NCI-H2029 (cell line): ENCODE data around the gene TCN2.
A peak's percentile ranks its signal among the peaks of the same experiment; 100 is the strongest.
"Not testable (repeated sequence)": the region's sequence is repeated elsewhere in the genome, so short reads cannot be mapped to it uniquely, and the experiment has no call there.

Experiments used
- DNase-seq: peaks from one replicate; lab custom pipeline; 2025; lab: John Stamatoyannopoulos, UW

Gene TCN2

DNA sequence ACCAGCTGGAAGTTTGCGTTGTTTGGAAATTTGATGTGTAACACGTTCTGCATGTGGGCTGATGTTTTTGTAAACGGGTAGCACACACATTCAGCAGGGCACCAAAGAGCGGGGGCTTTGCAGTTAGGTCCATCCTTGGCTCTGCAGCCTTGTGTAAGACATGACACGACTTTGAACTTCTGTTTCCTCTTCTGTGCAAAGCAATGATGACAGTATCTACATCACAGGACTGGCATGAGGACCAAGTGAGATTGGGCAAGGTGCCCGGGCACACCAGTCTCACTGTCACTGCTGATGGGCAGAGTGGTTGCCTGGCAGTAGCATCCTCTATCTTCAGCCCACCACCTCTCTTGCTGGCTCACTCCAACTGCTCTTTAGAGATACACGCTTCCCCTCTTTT lies 3.3 kb downstream of the TCN2 start:
- DNase-seq: no peak

DNA sequence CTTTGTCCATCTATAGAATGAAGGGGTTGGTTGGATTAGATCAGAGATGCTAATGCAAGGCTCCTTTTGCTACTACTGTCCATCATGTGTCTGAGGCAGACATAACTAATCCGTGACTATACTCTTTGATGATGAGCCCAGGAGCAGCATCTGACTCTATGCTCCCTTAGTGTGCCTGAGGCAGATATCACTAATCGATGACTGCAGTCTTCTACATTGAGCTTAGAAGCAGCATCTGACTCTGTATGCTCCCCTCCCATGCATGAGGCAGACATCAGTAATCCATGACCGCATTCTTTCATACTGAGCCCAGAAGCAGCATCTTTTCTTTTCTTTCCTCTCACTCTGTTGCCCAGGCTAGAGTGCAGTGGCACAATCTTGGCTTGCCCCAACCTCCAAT lies 4.2 kb downstream of the TCN2 start:
- no peak for DNase-seq

DNA sequence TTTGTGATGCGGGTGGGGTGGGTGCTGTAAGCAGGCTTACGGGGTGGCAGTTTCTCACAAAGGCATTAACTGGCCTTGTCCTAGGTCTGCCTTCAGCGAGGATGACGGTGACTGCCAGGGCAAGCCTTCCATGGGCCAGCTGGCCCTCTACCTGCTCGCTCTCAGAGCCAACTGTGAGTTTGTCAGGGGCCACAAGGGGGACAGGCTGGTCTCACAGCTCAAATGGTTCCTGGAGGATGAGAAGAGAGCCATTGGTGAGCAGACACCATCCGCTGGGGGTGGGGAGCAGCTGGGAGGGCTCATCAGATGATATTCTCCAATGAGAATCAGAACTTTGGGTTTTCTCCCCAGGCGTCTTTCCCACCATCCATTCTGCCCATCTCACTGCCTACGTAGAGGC lies 5.8 kb downstream of the TCN2 start:
- no peak for DNase-seq

DNA sequence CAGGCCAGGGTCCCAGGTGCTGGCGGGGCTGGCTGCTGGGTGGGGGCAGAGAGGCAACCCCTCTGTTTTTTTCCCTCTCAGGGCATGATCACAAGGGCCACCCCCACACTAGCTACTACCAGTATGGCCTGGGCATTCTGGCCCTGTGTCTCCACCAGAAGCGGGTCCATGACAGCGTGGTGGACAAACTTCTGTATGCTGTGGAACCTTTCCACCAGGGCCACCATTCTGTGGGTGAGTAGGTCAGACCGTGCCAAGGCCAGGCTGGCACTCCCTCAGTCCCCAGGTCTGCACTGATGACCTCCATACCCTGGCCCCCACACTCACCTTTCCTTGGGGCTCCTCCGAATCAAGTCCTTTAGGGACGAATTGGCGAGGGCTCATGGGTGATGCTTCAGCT lies 7.3 kb downstream of the TCN2 start:
- no peak for DNase-seq

DNA sequence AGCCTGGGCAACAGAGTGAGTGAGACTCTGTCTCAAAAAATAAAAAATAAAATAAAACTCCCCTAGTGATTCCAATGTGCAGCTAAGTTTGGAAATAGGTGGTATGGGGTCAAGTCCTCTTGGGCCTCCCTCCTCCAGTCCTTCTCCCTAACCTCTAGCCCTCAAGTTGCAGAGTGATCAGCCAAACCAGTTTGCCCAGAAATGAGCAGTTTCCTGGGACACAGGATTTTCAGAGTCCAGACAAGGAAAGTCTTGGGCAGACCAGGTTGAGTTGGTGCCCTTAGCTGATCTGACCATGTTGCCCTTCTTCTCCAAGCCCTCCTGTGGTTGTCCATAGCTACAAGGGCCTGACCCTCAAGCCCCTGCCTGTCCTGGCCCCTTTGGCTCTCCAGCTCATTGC lies 7.9 kb downstream of the TCN2 start:
- DNase-seq: no peak

DNA sequence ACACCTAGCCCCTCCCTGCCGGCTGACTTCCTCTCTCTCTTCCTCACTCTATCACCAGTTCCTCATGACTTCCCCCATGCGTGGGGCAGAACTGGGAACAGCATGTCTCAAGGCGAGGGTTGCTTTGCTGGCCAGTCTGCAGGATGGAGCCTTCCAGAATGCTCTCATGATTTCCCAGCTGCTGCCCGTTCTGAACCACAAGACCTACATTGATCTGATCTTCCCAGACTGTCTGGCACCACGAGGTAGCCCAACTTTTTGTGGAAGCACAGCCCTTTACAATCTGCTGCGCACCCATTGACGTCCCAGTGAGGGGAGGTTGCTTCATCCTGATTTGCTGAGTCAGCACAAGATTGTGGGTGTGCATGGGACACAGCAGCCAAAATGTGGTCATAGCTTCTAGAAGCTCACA lies 8.6 kb downstream of the TCN2 start:
- no peak for DNase-seq

DNA sequence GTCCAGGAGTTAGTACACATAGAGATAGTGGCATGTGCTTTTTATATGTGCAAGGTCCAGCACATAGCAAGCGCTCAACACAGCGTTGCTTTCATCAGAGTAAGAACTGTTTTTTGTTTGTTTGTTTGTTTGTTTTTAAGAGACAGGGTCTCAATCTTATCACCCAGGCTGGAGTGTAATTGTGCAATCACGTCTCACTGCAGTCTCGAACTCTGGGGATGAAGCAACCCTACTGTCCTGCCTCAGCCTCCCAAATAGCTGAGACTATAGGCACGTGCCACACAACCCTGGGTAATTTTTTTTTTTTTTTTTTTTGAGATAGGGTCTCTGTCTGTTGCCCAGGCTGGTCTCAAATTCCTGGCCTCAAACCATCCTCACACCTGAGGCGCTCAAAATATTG lies 10.8 kb downstream of the TCN2 start:
- DNase-seq: no peak

DNA sequence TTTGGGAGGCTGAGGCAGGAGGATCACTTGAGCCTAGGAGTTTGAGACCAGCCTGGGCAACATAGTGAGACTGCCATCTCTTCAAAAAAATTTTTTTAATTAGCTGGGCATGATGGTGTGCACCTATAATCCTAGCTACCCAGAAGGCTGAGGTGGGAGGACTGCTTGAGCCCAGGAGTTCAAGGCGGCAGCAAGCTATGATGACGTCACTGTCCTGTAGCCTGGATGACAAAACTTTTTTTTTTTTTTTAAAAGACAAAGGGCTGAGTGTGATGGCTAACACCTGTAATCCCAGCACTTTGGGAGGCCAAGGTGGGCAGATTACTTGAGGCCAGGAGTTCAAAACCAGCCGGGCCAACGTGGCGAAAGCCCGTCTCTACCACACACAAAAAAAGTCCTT lies 12.9 kb downstream of the TCN2 start:
- not testable (repeated sequence) for DNase-seq

DNA sequence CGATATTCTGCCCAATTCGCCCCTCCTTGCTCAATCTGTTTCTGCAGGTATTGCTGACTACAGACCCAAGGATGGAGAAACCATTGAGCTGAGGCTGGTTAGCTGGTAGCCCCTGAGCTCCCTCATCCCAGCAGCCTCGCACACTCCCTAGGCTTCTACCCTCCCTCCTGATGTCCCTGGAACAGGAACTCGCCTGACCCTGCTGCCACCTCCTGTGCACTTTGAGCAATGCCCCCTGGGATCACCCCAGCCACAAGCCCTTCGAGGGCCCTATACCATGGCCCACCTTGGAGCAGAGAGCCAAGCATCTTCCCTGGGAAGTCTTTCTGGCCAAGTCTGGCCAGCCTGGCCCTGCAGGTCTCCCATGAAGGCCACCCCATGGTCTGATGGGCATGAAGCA lies 19.4 kb downstream of the TCN2 start:
- DNase-seq: no peak

DNA sequence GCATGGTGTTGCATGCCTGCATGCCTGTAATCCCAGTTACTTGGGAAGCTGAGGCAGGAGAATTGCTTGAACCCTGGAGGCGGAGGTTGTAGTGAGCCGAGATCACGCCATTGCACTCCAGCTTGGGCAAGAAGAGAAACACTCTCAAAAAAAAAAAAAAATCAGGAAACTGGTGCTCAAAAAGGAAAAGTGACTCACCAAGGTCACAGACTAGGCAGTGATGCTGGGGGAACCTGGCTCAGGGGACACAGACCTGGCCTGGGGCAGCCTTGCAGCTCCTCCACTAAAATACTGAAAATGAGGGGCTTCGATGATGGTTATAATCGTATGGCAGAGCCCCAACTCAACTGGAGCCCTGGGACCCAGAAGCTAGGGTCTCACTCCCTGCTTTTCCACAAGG lies 20.5 kb downstream of the TCN2 start:
- no peak for DNase-seq

DNA sequence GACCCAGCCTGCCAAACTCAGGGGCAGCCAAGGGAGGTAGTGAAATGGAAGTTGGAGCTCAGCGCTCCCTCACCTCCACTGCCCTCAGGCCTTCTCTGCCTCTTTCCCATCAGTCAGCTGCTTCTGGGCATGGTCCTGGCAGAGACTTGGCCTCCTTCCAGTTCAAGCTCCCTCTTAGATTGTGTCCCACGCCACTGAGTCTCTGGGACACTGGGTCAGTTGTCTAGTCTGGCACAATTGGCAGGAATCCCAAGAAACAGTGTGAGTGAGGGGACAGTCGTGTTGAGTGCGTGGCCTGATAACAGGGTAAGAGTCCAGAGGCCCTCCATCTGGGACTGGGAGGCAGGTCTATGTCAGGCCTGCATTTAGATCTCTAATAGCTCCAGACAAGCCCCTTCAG lies 21.5 kb downstream of the TCN2 start:
- DNase-seq: peak; percentile 1

DNA sequence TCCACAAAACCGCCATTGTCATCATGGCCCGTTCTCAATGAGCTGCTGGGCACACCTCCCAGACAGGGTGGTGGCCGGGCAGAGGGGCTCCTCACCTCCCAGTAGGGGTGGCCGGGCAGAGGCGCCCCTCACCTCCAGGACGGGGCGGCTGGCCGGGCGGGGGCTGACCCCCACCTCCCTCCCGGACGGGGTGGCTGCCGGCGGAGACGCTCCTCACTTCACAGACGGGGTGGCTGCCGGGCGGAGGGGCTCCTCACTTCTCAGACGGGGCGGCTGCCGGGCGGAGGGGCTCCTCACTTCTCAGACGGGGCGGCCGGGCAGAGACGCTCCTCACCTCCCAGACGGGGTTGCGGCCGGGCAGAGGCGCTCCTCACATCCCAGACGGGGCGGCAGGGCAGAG lies 24.5 kb downstream of the TCN2 start:
- not testable (repeated sequence) for DNase-seq

DNA sequence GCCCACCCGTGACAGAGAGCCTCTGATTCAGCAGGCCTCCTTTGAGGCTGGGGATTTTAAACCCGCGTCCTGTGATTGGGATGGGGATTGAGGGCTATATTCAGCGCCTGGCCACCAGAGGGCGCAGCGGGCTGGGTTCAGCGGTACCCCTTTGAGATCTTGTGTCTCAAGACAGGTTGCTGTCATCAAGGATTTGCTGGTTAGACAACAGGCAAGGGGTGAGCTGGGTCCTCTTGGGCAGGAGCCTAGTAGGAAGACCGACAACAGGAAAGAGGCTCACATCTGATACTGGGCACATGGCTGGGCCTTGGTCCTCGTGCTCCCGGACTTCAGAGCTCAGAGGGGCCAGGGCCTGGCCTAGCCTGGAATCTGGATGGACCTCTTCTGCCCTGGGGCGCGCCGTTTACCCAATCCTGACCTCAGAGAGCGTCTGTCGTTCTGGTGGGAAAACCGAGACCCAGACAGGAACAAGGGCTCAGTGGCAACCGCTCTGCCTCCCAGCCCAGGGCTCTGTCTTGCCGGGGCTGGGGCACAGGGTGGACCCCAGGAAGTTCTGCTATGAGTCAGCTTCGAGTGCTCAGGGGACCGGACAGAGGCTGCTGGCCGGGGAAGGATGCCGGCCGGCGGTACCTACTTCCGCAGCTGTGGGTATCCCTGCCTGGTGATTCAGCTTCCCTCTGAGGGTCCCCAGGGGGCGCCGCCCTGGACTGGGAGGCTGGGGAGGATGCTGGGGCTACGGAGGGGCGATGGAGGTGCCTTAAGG lies 27.7 kb downstream of the TCN2 start:
- peak; percentile 75 for DNase-seq

DNA sequence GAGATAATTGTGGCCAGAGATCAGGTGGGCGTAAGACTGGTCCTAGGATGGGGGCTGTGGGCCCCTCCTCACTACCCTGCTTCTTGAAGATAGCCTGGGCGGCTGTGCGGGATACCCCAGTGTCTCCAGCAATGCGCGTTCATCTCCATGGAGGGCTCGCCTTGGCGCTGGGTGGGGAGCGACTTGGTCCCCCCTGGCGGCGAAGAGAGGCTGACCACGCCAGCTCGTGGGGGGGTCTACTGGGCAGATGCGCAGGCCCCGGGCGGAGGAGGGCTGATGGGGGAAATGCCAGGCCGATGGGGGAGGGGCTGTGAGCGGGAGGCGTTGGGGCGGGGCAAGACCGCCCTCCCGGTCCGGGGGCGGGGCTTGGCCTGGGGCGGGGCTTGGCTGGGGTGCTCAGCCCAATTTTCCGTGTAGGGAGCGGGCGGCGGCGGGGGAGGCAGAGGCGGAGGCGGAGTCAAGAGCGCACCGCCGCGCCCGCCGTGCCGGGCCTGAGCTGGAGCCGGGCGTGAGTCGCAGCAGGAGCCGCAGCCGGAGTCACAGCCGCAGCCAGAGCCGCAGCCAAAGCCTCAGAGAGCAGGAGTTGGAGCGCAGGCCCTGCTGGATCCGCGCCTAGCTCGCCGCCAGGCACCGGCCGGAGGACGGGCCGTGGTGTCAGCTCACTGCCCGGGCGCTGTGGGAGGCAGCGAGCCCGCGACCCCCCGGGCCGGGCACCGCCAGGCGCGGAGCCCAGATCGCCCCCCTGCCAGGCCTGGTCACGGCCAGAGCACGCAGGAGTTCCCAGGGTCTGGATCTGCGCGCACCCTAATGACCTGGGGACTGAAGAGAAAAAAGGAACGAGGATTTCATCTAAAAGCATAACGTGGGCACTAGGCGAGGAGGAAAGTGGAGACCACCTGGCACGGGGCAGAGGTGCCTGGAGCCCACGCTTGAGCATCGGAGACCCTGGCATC lies 28.6 kb downstream of the TCN2 start, which contains the start of gene SLC35E4:
Gene SLC35E4 (plus strand): TSS at position 509 of the 953 bp plus-strand sequence. CDS start 670 bp downstream, outside the sequence.
- peak; percentile 68 for DNase-seq

DNA sequence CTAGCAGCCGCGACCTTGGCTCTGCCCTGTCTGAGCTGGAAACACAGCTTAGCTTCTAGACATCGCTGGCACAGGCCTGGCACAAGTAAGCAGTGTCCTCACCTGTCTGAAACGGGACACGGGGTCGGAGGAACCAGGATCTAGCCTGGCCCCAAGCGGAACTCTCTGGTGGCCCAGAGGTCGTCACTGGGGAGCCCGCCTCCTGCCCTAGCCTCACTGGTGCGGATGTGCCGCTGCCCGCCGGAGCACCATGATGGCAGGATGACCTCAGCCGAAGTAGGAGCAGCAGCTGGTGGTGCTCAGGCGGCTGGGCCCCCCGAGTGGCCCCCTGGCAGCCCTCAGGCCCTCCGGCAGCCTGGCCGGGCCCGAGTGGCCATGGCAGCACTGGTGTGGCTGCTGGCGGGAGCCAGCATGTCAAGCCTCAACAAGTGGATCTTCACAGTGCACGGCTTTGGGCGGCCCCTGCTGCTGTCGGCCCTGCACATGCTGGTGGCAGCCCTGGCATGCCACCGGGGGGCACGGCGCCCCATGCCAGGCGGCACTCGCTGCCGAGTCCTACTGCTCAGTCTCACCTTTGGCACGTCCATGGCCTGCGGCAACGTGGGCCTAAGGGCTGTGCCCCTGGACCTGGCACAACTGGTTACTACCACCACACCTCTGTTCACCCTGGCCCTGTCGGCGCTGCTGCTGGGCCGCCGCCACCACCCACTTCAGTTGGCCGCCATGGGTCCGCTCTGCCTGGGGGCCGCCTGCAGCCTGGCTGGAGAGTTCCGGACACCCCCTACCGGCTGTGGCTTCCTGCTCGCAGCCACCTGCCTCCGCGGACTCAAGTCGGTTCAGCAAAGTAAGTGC lies 29.5 kb downstream of the TCN2 start:
- peak; percentile 1 for DNase-seq

DNA sequence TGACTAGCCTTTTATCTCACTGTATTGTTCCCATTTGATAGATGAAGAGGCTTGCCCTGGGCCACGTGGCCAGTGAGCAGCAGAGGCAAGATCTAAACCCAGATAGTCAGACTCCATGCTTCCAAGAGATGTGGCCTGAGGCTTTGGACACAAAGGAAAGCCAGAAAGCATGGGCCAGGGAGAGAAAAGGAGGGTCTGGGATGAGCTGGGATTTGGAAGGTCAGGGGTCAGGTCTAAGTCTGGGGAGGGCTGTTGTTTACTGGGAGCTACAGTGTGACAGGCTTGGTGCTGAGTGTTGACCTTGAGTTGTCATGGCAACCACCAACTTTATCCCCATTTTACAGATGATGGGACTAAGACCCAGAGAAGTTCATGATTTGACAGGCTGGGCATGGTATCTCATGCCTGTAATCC lies 30.7 kb downstream of the TCN2 start:
- no peak for DNase-seq

DNA sequence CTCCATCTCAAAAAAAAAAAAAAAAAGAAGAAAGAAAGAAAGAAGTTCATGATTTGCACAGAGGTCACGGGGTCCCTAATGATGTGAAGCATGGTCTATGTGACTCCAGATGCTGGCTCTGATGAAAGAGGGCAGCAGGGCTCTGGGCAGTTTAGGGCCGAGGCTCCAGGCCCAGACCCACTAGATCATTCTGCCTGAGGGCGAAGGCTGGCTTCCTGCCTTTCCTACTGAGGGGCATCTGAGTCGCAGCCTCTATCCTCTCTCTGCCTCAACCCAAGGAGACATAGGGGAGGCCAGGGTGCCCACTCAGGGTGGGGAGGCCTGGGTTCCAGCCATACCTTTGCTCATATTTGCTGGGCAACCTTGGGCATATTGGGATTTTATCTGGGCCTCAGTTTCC lies 33.4 kb downstream of the TCN2 start:
- no peak for DNase-seq

DNA sequence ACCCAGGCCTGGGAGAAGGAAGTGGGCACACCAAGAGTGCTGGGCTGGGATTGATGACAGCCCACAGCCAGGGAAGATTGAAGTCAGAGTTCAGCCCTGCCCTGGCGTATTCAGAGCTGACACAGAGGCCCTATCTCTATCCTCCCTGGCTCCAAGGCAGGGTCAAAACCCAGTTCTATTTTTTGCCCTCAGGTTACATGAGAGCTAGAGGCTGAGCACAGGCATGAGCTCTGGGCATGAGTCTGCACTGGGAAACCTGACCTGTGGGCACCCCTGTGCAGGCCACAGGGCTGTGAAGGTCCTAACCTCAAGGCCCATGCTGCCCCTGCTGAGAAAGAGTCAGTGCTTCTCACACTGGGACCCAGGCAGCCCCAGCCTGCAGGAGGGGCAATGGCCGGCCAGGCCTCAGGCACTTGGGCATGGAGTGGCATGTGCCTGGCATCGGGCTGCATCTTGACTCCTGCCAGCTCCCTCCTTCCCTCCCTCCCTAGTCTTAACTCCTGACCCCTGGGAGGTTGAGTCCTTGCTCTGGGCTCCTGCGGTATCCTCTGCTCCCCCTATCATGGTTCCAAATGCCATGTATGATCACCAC lies 34.0 kb downstream of the TCN2 start:
- no peak for DNase-seq

DNA sequence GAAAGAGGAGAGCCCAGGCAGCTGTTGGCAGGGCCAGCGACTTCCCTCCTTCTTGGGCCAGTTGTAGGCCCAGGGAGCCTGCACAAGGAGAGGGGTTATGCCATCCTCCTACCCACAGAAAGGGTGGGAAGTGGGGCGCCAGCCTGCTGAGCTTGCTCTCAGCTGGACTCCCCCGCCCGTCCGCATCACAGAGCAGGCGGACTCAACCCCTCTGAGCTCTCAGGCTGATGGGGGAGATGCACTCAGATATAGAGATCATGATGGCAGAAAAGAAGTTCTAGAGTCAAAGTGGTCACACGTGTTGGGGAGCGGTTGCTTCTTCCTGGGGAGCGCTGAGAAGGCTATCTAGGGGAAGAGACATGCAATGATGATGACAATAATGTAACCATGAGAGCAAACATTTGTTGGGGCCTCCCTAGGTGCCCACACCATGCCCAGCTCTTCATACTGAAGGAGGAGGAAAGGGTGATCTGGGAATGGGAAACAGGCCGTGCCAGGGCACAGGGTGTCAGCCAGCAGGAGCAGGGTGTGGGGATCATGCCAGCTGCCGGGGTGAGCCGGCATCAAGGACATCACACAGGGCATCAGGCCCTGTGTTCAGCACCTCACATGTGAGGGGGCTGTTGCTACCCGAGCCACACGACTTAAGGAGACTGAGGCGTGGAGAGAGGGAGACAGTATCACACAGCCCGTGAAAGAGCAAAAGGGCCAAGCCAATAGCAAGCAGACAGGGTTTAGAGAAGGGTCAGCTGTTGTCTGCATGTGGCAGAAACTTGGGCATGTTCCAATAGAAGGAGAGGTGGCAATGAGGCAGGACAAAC lies 36.3 kb downstream of the TCN2 start:
- DNase-seq: no peak

DNA sequence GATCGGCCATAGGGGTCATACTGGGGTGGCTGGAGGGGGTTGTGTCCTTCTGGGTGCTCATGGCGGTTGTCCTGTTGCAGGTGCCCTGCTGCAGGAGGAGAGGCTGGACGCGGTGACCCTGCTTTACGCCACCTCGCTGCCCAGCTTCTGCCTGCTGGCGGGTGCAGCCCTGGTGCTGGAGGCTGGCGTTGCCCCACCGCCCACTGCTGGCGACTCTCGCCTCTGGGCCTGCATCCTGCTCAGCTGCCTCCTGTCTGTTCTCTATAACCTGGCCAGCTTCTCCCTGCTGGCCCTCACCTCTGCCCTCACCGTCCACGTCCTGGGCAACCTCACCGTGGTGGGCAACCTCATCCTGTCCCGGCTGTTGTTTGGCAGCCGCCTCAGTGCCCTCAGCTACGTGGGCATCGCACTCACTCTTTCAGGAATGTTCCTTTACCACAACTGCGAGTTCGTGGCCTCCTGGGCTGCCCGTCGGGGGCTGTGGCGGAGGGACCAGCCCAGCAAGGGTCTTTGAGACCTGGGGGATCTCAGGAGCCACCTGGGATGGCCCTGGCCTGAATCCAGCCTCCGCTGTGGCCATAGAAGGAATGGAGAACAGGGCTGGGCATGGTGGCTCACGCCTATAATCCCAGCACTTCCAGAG lies 39.7 kb downstream of the TCN2 start:
- no peak for DNase-seq
